Neuronal stem cell (in vitro differentiated cells): Measurements from ENCODE around the gene GPR150.
"Not testable (repeated sequence)": the region's sequence is repeated elsewhere in the genome, so short reads cannot be mapped to it uniquely, and the experiment has no call there.

Experiments
- DNase-seq: peaks from one replicate; pipeline ENCODE4 v3.0.0-alpha.2; 2013; ENCODE audit warnings: low spot score
- H2AFZ ChIP-seq: one replicate; pipeline ENCODE4 v1.6.1; 2013; ENCODE audit warnings: mild to moderate bottlenecking, low read length, inconsistent platforms
- H2AK5ac ChIP-seq: 2 replicates; pipeline ENCODE4 v1.6.1; 2013; ENCODE audit warnings: low read depth, mild to moderate bottlenecking, inconsistent platforms, low read length, moderate library complexity, mixed read lengths
- H2BK120ac ChIP-seq: 2 replicates; pipeline ENCODE4 v1.6.1; 2013; ENCODE audit warnings: low read depth, mild to moderate bottlenecking, inconsistent platforms, low read length, moderate library complexity, mixed read lengths
- H2BK12ac ChIP-seq: one replicate; pipeline ENCODE4 v1.6.1; 2013; ENCODE audit warnings: low read length, inconsistent platforms
- H2BK15ac ChIP-seq: 2 replicates; pipeline ENCODE4 v1.6.1; 2013; ENCODE audit warnings: mild to moderate bottlenecking, low read length, inconsistent platforms, mixed read lengths
- H2BK5ac ChIP-seq: one replicate; pipeline ENCODE4 v1.6.1; 2013; ENCODE audit warnings: inconsistent platforms, mild to moderate bottlenecking, low read length, moderate library complexity
- H3K14ac ChIP-seq: one replicate; pipeline ENCODE4 v1.6.1; 2013; ENCODE audit warnings: low read length, inconsistent platforms
- H3K18ac ChIP-seq: 2 replicates; pipeline ENCODE4 v1.6.1; 2013; ENCODE audit warnings: low read length, inconsistent platforms
- H3K23ac ChIP-seq: 2 replicates; pipeline ENCODE4 v1.6.1; 2013; ENCODE audit warnings: low read depth, mild to moderate bottlenecking, mixed read lengths, low read length, inconsistent platforms; ENCODE audit not compliant: poor library complexity
- H3K27ac ChIP-seq: replicated peaks from 3 replicates; pipeline ENCODE4 v1.5.1; 2013; ENCODE audit warnings: low read length, inconsistent platforms
- H3K27me3 ChIP-seq, 3 experiments: 2 replicates each; pipeline ENCODE4 v1.6.1; 2013; ENCODE audit warnings: low read length in 3 of 3, mild to moderate bottlenecking in 2 of 3, inconsistent platforms in 1 of 3, low read depth in 1 of 3, mixed read lengths in 1 of 3, moderate library complexity in 1 of 3; ENCODE audit not compliant: control insufficient read depth in 3 of 3, insufficient read depth in 3 of 3
- H3K36me3 ChIP-seq, 2 donors: replicated peaks in 1 of 2; 2 replicates each; pipeline ENCODE4 v1.6.1; 2013; ENCODE audit warnings: low read length in 2 of 2; ENCODE audit not compliant: control insufficient read depth in 2 of 2, insufficient read depth in 2 of 2
- H3K4ac ChIP-seq: 2 replicates; pipeline ENCODE4 v1.6.1; 2013; ENCODE audit warnings: inconsistent platforms, mild to moderate bottlenecking, low read length, moderate library complexity
- H3K4me1 ChIP-seq, 2 donors: 1 replicate in 1 of 2; 2 replicates in 1 of 2; pipeline ENCODE4 v1.6.1; 2013; ENCODE audit warnings: low read length in 2 of 2, low read depth in 1 of 2; ENCODE audit not compliant: control insufficient read depth in 2 of 2, insufficient read depth in 1 of 2
- H3K4me2 ChIP-seq: one replicate; pipeline ENCODE4 v1.6.1; 2013; ENCODE audit warnings: mild to moderate bottlenecking, low read length, inconsistent platforms; ENCODE audit not compliant: insufficient read depth, poor library complexity, severe bottlenecking
- H3K4me3 ChIP-seq, 2 donors: 2 replicates each; pipeline ENCODE4 v1.5.1; 2013; ENCODE audit warnings: low read length in 2 of 2, mild to moderate bottlenecking in 2 of 2, inconsistent platforms in 1 of 2, moderate library complexity in 1 of 2
- H3K79me1 ChIP-seq: one replicate; pipeline ENCODE4 v1.6.1; 2013; ENCODE audit warnings: low read depth, mild to moderate bottlenecking, inconsistent platforms, low read length, moderate library complexity
- H3K9ac ChIP-seq: one replicate; pipeline ENCODE4 v1.6.1; 2013; ENCODE audit warnings: mild to moderate bottlenecking, low read depth, low read length, inconsistent platforms; ENCODE audit not compliant: poor library complexity
- H3K9me3 ChIP-seq, 2 donors: replicated peaks in 1 of 2; 2 replicates each; pipeline versions ENCODE3 to v1.6.1; 2013; ENCODE audit warnings: low read length in 2 of 2, mild to moderate bottlenecking in 2 of 2, inconsistent platforms in 1 of 2, low read depth in 1 of 2, mixed read lengths in 1 of 2, moderate library complexity in 1 of 2; ENCODE audit not compliant: control insufficient read depth in 2 of 2, insufficient read depth in 1 of 2
- H4K8ac ChIP-seq: one replicate; pipeline ENCODE4 v1.6.1; 2013; ENCODE audit warnings: low read depth, mild to moderate bottlenecking, inconsistent platforms, low read length, moderate library complexity
- H4K91ac ChIP-seq: one replicate; pipeline ENCODE4 v1.6.1; 2013; ENCODE audit warnings: low read length, low read depth, mild to moderate bottlenecking, inconsistent platforms; ENCODE audit not compliant: poor library complexity
- WGBS, 2 donors: extraction: QIAGEN DNeasy Blood & Tissue Kit; methylation state at CpG; one replicate each; pipeline ENCODE4 v1.1.7; 2013; ENCODE audit warnings: missing lambda C conversion rate in 2 of 2, mixed read lengths in 1 of 2; ENCODE audit not compliant: insufficient read length in 2 of 2, insufficient replicate concordance in 1 of 2; ENCODE audit errors: extremely low coverage in 2 of 2; 5-methylcytosine and 5-hydroxymethylcytosine counted together

The GPR150 gene

DNA sequence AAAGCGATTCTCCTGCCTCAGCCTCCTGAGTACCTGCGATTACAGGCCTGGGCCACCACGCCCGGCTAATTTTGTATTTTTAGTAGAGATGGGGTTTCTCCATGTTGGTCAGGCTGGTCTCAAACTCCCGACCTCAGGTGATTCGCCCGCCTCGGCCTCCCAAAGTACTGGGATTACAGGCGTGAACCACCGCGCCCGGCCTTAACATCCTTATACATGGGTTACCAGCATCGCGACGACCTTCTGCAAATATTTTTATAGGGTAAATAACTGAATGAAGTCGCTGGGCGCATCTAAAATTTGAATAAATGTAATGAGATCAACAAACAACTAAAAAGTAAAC is 26.3 kb downstream of the GPR150 start:
- H3K36me3 ChIP-seq, H2BK15ac ChIP-seq, H2BK12ac ChIP-seq, H3K9me3 ChIP-seq, H3K18ac ChIP-seq, H4K8ac ChIP-seq, H3K9ac ChIP-seq, H4K91ac ChIP-seq, H3K4me3 ChIP-seq, H3K23ac ChIP-seq, H3K4me1 ChIP-seq, H3K4ac ChIP-seq, H2BK120ac ChIP-seq, DNase-seq, H3K14ac ChIP-seq, H2AK5ac ChIP-seq, H2BK5ac ChIP-seq, H3K27ac ChIP-seq, H3K79me1 ChIP-seq, H3K4me2 ChIP-seq: not testable (repeated sequence)
- WGBS, 2 donors = no CpG with 5 or more reads among the region's 17 CpGs
- peak overlapping the region; percentile 80 for H2AFZ ChIP-seq
- H3K27me3 ChIP-seq = peaks cover 0 to 11% (median 0%) of the 10 kb centered on the region in 3 experiments

- Histone ChIP-seq H3K4me3 (peak within 1 kb of the TSS; percentile 45 to 81), H3K14ac (no peak within 1 kb of the TSS), H2AK5ac (no peak within 1 kb of the TSS), H3K4ac (no peak within 1 kb of the TSS), H3K4me1 (peaks cover 0 to 3% of the 10 kb centered on the region in 2 donors), H2BK12ac (no peak within 1 kb of the TSS), H2BK5ac (no peak within 1 kb of the TSS), H3K9me3 (peaks cover 0 to 4% of the 10 kb centered on the region in 2 donors), H2AFZ (peak within 1 kb of the TSS; percentile 80), H3K4me2 (peak within 1 kb of the TSS; percentile 67), H3K27me3 (peaks cover 0 to 7% (median 0%) of the 10 kb centered on the region in 3 experiments), H3K23ac (no peak within 1 kb of the TSS), H3K27ac (no peak within 1 kb of the TSS), H3K79me1 (no peaks in the 10 kb centered on the region), H2BK15ac (no peak within 1 kb of the TSS), H3K36me3 (no peaks in the 10 kb centered on the region), H4K8ac (no peak within 1 kb of the TSS), H4K91ac (no peak within 1 kb of the TSS), H2BK120ac (no peak within 1 kb of the TSS), H3K18ac (peak within 1 kb of the TSS; percentile 81), H3K9ac (peak within 1 kb of the TSS; percentile 39)
- WGBS, 2 donors = no CpG with 5 or more reads among the region's 60 CpGs
- peak; percentile 86 for DNase-seq
Measured at GRCh38 chr5:95646569-95647431, 26.9 kb downstream of the GPR150 start, which contains the start of gene RFESD. Gene RFESD, plus strand, starts transcription at chr5:95646777. Its CDS starts 5,495 bp downstream, at chr5:95652272.

DNA sequence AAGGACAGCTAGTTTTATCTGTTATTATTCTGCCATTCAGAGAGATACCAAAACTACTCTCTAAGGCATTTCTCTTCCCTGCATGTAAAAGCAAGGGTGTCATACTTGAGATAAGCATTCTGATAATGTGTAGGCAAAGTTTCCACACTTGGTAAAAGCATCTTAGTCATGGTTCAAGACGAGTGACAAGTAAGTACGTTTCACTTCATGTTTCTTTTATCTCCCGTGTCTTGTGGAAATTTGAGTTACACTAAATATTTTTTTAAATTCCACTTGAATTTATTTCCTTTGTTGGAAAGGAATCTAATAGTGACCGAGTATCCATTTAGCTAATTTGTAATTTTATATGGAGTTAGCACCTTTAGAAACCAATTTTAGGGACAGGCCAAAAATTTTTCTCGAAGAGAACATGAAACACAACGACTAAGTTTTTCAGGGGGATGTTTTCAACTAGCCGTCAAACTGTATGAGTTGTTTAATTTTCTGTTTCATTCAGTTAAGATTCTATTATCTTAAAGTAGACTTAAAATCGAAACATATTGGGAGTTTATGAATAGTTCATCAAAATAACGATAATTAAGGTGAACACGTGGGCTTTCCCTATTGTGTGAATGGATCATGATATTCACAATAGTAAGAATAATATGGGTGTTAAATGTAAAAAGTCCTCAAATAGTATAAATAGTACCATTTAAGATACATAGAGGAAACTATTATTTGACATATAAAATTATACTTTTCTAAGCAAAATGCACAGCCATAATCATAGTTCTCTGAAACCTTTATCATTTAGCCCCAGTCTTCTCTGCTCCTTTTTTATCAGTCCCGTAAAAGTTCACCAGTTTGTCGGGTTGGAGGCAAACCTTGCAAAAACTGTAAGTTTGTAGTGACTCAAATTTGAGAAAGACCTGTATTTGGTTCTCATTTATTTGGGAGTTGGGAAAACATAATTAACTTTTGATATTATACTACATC is 28.3 kb downstream of the GPR150 start:
- H3K23ac ChIP-seq = no peak overlapping the region
- H2BK15ac ChIP-seq = no peak overlapping the region
- H3K18ac ChIP-seq = no peak overlapping the region
- no peak overlapping the region for H3K4me3 ChIP-seq
- no peaks in the 10 kb centered on the region for H3K79me1 ChIP-seq
- H2AFZ ChIP-seq = no peak overlapping the region
- no peak overlapping the region for H3K9ac ChIP-seq
- no CpG with 5 or more reads among the region's 12 CpGs for WGBS, 2 donors
- H3K27ac ChIP-seq = no peak overlapping the region
- H4K8ac ChIP-seq = no peak overlapping the region
- no peak overlapping the region for H2BK12ac ChIP-seq
- H2BK120ac ChIP-seq = no peak overlapping the region
- peaks cover 0 to 2% (median 0%) of the 10 kb centered on the region in 3 experiments for H3K27me3 ChIP-seq
- H4K91ac ChIP-seq = no peak overlapping the region
- no peak for DNase-seq
- no peak overlapping the region for H2AK5ac ChIP-seq
- no peak overlapping the region for H2BK5ac ChIP-seq
- no peak overlapping the region for H3K14ac ChIP-seq
- no peaks in the 10 kb centered on the region for H3K36me3 ChIP-seq
- H3K9me3 ChIP-seq = no peaks in the 10 kb centered on the region
- no peak overlapping the region for H3K4ac ChIP-seq
- H3K4me2 ChIP-seq = no peak overlapping the region
- H3K4me1 ChIP-seq = peaks cover 3 to 4% of the 10 kb centered on the region in 2 donors

DNA sequence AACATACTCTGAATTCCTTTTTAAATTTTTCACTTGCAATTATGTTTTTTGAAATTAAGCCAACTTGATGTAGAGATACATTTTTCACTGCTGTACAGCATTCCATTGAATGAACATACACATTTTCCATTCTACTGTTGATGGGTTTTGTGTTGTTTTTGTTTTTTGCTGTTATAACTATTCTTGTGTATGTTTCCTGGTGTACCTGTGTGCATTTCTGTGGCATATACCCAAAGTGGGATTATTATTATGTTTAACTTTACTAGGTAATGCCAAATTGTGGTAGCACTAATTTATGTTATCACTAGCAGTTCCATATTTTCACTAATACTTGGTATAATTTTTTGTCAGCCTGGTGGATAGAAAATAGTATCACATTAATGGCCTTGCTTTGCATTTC is 29.4 kb downstream of the GPR150 start:
- Histone ChIP-seq H2AK5ac (no peak overlapping the region), H3K4me3 (no peak overlapping the region), H3K4me2 (no peak overlapping the region), H2BK15ac (no peak overlapping the region), H3K4ac (no peak overlapping the region), H3K4me1 (peaks cover 3 to 4% of the 10 kb centered on the region in 2 donors), H3K23ac (no peak overlapping the region), H2BK120ac (no peak overlapping the region), H3K18ac (no peak overlapping the region), H2AFZ (no peak overlapping the region), H3K36me3 (no peaks in the 10 kb centered on the region), H2BK12ac (no peak overlapping the region), H3K14ac (no peak overlapping the region), H3K27me3 (no peaks in the 10 kb centered on the region), H4K91ac (no peak overlapping the region), H4K8ac (no peak overlapping the region), H3K79me1 (no peaks in the 10 kb centered on the region), H2BK5ac (no peak overlapping the region), H3K27ac (no peak overlapping the region), H3K9me3 (no peaks in the 10 kb centered on the region), H3K9ac (no peak overlapping the region)
- no peak for DNase-seq
